GM18909 (cell line): Measurements from ENCODE around the gene VAMP4.
"Not testable (repeated sequence)": the region's sequence is repeated elsewhere in the genome, so short reads cannot be mapped to it uniquely, and the experiment has no call there.

ENCODE experiments used
- ATAC-seq: cut with Tn5 transposase; IDR thresholded peaks from one replicate; pipeline ENCODE4 v1.9.1; 2021; ENCODE audit warnings: mild to moderate bottlenecking; ENCODE audit not compliant: unreplicated experiment, poor library complexity

Gene VAMP4

GRCh38 chr1:171712341-171712740, 29.5 kb downstream of the VAMP4 start:
- no peak for ATAC-seq

- ATAC-seq: no peak
Measured at GRCh38 chr1:171711643-171712042, 30.2 kb downstream of the VAMP4 start.

- ATAC-seq: no peak
Measured at GRCh38 chr1:171707583-171707982, 34.3 kb downstream of the VAMP4 start.

- ATAC-seq: no peak
Measured at GRCh38 chr1:171702598-171702997, 39.3 kb downstream of the VAMP4 start.

GRCh38 chr1:171699531-171699930, 42.3 kb downstream of the VAMP4 start:
- no peak for ATAC-seq

DNA sequence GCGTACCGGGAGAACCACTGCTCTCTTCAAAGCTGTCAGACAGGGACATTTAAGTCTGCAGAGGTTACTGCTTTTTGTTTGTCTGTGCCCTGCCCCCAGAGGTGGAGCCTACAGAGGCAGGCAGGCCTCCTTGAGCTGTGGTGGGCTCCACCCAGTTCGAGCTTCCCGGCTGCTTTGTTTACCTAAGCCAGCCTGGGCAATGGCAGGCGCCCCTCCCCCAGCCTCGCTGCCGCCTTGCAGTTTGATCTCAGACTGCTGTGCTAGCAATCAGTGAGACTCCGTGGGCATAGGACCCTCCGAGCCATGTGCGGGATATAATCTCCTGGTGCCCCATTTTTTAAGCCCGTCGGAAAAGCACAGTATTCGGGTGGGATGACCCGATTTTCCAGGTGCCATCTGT, 46.1 kb downstream of the VAMP4 start:
- not testable (repeated sequence) for ATAC-seq

- not testable (repeated sequence) for ATAC-seq
Measured at GRCh38 chr1:171693541-171693940, 48.3 kb downstream of the VAMP4 start.

DNA sequence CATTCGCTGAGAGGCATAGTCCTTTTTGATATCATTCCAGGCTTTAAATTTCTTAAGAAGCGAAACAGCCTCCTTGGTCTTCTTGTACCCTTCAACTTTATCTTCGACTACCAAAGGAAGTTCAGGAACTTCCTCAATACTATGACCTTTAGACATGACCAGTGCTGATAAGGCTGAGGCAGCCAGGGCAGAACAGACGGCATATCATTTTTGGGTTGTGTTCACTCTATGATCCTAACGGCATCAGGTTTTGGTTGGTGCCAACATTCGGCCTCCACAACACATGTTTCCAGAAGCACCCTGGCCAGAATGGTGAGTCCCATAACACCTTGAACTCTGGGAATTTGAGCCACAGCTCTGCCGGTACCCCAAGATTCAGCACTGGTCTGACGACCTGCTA, 58.0 kb downstream of the VAMP4 start:
- ATAC-seq: no peak

- ATAC-seq: no peak
Measured at GRCh38 chr1:171680339-171680738, 61.5 kb downstream of the VAMP4 start.

- no peak for ATAC-seq
Measured at GRCh38 chr1:171676823-171677222, 65.0 kb downstream of the VAMP4 start.

DNA sequence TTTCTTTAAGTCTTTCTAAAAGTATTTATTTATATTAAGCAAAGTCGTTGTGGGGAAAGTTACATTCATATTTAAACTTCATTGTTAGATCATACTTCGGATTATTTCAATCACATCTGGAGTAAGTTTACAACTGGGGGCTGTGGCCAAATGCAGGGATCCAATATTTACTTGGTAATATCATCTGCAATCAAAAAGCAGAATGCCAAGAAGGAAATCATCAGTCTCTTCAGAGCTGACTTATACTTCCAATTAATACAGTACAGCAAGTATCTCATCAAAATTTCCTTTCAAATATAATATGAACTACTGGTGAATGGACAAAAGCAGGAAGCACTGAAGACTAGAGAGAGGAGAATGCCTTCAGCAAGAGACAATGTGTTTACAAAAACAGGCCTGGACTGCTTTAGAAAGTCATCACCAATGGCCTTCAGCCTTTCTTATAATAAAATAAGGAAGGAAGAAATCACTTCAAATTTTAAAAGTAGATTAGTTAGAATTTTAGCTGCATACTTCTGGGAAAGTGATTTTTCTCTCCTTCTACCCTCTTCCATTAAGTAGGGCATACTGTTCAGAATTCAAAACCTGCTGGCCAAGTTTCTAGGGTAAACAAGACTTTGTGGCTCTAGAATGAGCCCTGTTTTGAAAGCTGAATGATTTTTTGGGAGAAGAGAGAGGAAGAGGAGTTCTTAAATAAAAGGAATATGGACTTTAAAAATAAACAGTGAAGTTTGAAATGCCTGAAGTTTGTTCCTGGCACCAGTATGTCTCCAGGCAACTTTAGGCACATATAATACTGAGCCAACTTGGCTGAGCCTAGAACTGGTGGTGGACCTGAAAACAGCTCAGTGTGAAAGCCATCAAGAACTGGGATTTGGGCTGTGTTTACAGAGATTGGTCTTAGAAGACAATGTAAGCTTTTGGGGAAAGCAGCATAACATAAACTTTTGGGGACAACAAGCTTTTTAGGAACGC, 67.1 kb downstream of the VAMP4 start:
- no peak for ATAC-seq

- no peak for ATAC-seq
Measured at GRCh38 chr1:171670739-171671138, 71.1 kb downstream of the VAMP4 start.

DNA sequence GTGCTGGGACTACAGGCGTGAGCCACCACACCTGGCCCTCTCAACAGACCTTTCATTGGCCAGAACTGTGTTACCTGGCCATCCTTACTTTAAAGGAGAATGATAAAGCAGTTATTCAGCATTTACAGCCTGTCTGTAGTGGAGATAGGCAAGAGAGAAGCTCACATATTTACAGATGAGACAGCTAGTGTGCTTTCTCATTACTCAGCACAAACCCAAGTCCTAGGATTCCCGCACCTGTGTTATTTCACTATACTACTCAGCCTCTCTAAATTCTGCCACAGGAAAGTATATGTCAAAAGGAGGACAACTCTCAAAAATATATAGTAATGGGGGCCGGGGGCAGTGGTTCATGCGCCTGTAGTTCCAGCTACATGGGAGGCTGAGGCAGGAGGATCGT, 73.5 kb downstream of the VAMP4 start:
- no peak for ATAC-seq

DNA sequence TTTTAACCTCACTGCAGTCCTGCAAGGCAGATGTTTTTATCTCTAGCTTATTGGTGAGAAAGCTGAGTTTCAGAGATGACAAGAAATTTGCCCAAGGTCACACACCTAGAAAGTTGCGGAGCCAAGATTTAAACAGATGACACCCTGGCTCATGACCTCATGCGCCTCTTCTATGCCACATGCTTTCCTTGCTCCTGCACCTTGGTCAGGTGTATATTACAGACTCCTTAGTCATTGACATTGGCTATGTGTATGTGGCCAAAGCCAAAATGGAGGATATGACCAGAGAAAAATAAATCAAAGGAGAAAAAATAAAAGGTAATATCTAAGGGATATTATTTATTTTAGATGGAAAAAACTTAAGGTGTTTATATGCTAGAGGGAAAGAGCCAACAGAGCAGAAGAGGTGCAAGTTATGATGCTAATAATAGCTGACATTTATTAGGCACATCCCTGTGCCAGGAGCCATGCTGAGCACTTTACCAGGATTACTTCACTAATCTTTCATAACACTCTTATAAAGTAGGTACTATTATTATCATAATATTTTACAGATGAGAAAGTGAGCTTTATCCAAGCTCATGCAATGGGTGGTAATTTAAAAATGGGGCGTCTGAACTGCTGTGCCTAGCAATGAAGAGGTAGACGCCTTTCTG, 75.6 kb downstream of the VAMP4 start:
- ATAC-seq: no peak

DNA sequence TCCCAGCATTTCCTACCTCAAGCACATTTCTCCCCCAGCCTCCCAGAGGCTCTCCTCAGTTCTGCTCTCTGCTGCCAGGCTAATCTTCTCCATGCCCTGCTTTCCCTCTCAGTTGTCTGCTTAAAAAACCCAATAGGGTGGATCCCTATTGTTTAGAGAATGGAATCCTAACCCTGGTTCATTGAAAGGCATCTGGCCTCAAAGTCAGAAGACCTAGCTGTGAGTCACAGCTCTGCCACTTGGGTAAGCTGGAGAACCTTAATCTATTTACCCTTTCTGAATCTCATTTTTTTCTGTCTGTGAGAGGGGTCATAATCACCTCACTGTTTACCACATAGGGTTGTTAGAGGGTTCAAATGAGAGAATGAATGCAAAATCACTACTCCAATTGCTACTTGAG, 76.9 kb downstream of the VAMP4 start:
- ATAC-seq: no peak

DNA sequence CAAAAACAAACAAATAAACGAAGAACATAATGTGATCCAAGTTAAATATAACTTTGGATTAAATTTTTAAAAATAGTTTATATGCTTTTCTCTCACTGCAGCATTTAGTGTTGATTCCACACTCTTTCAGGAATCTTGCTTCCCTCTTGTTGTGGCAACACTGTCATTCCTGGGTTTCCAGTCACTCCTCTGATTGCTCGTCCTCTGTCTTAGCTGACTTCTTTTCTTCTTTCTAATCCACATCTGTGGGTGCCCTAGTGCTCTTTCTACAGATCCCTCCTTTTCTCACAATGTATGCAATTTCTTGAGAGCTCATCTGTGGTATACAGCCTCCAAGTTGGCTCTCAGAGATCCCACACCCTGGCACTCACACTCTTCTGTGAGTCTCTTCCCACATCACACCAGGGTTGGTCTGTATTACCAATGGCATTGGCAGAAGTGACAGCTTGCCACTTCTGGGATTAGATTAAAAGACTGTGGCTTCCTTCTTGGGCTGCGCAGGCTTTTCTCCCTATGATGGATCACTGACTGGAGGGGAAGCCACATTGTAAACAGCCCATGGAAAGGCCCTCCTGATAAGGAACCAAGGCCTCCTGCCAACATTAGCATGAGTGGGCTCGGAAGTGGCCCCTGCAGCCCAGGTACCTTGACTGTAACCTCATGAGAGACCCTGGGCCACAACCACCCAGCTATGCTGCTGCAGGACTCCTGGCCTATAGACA, 77.8 kb downstream of the VAMP4 start:
- no peak for ATAC-seq

- ATAC-seq: no peak
Measured at GRCh38 chr1:171663036-171663853, 78.6 kb downstream of the VAMP4 start.

DNA sequence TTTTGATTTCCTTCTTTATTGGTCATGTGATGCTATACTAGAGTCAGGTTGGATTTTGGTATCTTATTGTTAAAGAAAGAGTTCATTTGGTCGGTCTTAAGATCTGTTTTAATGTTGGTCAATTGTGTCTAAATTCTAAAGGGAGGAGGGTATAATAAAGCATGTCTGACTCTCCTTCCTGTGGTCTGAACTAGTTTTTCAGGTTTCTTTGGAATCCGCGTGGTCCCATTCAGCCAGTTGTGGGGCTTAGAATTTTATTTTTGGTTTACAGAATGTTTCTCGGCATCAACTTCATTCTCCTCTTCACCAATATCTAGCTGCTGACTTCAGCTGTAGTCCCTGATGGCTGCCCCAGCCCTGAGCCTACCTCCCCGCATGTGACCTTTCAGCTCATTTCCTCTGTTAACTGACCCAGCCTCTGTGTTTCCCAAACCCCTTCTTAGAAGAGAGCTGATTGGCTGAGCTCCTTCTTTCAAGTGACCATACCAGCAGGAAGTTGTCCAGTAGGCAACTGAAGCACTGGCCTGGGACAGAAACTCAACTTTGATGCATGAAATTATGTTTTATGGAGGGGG, 80.7 kb downstream of the VAMP4 start:
- ATAC-seq: no peak

DNA sequence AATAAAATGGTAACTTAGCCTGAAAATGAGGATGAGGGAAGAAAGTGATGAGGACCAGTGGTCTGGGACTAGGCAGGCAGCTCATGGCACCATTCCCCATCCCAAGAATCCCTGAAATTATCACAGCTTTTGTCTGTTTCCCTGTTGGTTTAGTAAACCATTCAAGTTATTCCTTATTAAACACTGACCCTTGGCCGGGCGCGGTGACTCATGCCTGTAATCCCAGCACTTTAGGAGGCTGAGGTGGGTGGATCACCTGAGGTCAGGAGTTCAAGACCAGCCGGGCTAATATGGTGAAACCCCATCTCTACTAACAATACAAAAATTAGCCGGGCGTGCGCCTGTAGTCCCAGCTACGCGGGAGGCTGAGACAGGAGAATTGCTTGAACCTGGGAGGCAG, 85.7 kb downstream of the VAMP4 start:
- ATAC-seq: not testable (repeated sequence)

- ATAC-seq: no peak
Measured at GRCh38 chr1:171655746-171656116, 86.1 kb downstream of the VAMP4 start.
